Rectal smooth muscle tissue (tissue), 1 donor: ENCODE measurements around the gene SLC22A16.

Experiments used
- H3K27ac ChIP-seq: one replicate; pipeline ENCODE4 v1.7.0; 2013; ENCODE audit warnings: low read depth, low read length, inconsistent platforms
- H3K27me3 ChIP-seq: one replicate; pipeline ENCODE4 v1.7.0; 2013; ENCODE audit warnings: low read length; ENCODE audit not compliant: control insufficient read depth, insufficient read depth
- H3K36me3 ChIP-seq: one replicate; pipeline ENCODE4 v1.7.0; 2013; ENCODE audit warnings: low read length; ENCODE audit not compliant: control insufficient read depth, insufficient read depth
- H3K4me1 ChIP-seq: one replicate; pipeline ENCODE4 v1.7.0; 2013; ENCODE audit warnings: low read length; ENCODE audit not compliant: control insufficient read depth, insufficient read depth
- H3K4me3 ChIP-seq: one replicate; pipeline ENCODE4 v1.7.0; 2013; ENCODE audit warnings: low read length
- H3K9ac ChIP-seq: one replicate; pipeline ENCODE4 v1.7.0; 2013; ENCODE audit warnings: low read length

The SLC22A16 gene

DNA sequence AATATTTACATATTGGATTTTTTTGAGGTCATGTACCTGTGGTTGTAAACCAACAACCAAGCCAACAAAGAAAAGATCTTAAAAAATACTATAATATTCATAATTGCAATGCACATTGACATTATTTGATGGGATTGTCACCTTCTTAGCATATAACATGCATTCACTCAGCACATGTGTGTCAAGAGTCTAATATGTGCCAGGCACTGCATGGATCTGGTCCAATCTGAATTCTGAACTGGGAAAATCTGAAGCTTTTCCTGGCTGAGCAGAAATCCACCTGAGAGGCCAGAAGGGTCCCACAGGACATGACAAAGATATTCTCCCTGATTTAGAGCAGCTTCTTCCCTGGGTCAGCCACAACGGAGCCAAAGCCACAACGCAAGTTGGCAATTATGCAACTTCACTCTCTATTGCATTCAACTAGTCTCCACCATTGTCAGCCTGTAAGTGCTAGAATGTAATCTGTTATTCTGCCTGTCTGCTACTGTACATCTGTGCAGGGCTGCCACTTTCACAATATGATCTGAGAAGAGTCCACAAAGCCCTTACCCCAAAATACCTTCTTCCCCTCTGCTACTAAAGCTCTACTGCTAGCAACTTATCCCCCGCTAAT, 44.0 kb downstream of the SLC22A16 start:
- Histone ChIP-seq H3K4me1 (no peaks in the 10 kb centered on the region), H3K9ac (no peak overlapping the region), H3K27me3 (no peaks in the 10 kb centered on the region), H3K36me3 (no peaks in the 10 kb centered on the region), H3K4me3 (no peak overlapping the region), H3K27ac (no peak overlapping the region)

DNA sequence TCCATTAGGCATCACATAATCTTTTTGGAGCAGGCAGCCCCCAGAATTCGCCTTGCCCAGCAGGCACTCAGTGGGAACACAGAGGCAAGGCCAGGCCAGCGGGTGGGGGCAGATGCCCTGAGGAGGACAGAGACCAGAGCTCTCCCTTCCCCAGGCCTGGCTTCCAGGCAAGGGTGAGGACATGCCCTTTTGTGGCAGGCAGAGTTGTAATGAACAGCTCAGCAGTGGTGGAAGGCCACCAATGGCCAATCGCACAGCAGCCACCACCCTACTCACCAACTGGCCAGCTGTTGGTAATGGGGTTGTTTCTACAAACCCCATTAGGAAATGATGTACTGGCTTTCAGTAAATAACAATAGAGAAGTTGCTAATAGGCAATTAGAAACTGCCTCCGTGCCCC, 45.7 kb downstream of the SLC22A16 start:
- Histone ChIP-seq H3K36me3 (no peaks in the 10 kb centered on the region), H3K27me3 (no peaks in the 10 kb centered on the region), H3K4me3 (no peak overlapping the region), H3K4me1 (no peaks in the 10 kb centered on the region), H3K27ac (no peak overlapping the region), H3K9ac (no peak overlapping the region)

DNA sequence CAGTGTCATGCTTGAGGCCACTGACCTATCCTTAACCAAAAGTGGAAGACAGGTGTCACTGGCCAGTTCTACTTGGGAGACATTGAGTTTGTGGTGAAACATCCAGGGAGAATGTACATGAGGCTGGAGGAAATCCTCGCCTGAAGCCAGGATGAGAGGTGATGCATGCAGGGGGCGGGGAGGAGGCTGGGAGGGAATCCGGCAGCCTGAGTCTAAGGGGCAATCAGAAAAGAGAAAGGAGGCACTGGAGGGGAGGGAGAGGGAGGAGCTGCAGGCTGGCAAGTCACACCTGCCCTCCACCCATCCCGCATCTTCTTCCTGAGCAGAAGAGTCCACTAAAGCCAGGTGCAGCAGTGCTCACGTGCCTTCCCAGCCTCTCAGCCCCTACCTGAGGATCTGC, 46.2 kb downstream of the SLC22A16 start:
- Histone ChIP-seq H3K4me3 (no peak overlapping the region), H3K27me3 (no peaks in the 10 kb centered on the region), H3K4me1 (no peaks in the 10 kb centered on the region), H3K9ac (no peak overlapping the region), H3K36me3 (no peaks in the 10 kb centered on the region), H3K27ac (no peak overlapping the region)

DNA sequence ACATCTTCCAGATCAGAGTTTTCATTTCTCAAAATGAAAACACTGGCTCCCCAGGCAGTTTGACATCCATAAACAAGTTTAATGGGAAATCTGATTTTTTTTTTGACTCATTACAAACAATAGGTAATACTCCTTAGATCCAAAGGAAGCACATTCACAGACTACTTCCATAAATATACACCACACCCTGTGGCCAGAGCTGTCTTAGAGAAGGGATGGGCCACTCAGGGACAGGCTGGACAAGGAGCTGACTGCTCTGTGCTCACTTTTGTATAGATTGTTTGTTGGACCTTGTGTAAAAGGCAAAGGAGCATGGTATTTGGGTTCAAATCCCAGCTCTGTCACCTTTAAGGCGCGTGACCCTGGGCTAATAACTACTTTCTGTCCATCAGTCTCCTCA, 48.3 kb downstream of the SLC22A16 start:
- Histone ChIP-seq H3K4me1 (no peaks in the 10 kb centered on the region), H3K27me3 (no peaks in the 10 kb centered on the region)

DNA sequence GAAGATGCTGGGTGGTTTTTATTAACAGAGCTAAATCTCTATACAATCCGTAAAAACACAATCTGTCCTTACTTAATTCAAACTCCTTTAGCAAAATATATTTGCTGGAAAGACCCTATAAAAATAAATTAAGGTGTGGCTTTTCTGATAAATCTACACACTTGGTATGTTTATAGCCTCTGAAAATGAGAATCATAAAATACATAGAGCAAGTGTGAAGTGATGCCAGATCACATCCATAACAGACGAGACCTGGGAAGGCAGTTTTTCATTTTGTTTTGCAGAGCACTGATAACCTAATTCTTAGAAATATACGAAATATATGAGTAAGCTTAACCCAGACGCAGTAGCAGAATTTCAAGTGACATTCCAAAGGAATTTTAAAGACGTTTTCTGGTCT, 50.6 kb downstream of the SLC22A16 start:
- Histone ChIP-seq H3K27ac (no peak overlapping the region), H3K9ac (no peak overlapping the region), H3K27me3 (no peaks in the 10 kb centered on the region), H3K4me3 (no peak overlapping the region), H3K36me3 (no peaks in the 10 kb centered on the region), H3K4me1 (no peaks in the 10 kb centered on the region)

More for the DNA sequence above, 48.3 kb downstream of the SLC22A16 start:
- Histone ChIP-seq H3K27ac (no peak overlapping the region), H3K9ac (no peak overlapping the region), H3K36me3 (no peaks in the 10 kb centered on the region), H3K4me3 (no peak overlapping the region)

DNA sequence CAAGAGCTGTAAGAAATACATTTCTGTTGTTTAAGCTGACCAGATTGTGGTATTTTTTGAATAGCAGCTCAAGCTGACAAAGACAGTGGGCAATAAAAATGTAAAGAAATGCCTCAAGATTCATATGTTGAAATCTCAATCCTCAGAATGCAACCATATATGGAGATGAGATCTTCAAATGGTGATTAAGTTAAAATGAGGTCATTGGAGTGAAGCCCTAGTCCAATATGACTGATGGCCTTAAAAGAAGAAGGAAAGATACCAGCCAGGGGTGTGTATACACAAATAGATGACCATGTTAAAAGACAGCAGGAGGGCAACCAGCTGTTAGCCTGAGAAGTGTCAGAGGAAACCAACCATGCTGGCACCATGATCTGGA, 54.0 kb downstream of the SLC22A16 start:
- Histone ChIP-seq H3K9ac (no peak overlapping the region), H3K4me1 (no peaks in the 10 kb centered on the region), H3K4me3 (no peak overlapping the region), H3K27me3 (no peaks in the 10 kb centered on the region), H3K36me3 (no peaks in the 10 kb centered on the region), H3K27ac (no peak overlapping the region)

DNA sequence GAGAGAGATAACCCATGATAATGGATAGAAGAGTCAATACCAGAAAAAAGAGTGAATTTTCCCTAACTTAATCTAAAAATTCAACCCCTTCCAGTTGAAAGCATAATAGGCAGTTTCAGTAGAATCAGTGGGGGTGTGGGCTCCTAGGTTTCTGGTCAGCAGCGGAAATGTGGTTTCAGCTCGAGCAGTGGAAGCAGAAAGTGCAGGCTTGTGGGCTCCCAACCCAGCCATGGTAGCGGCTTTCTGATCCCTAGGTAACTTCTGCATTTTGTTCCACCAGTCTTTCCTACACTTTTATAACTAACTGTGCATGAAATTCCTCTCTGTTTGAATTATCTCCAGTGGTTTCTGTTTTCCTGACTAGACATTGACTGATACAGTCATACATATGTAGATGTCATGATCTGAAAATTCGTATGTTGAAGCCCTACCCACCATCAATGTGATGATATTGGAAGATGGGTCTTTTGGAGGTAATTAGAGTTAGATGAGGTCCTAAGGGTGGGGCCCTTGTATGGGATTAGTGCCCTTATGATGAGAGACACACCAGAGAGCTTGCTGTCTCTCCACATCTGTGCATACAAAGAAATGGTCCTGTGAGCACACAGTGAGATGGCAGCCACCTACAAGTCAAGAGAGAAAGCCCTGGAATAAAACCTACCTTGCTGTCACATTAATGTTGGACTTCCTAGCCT, 54.5 kb downstream of the SLC22A16 start:
- H3K4me1 ChIP-seq, result no peaks in the 10 kb centered on the region
- no peak overlapping the region for H3K4me3 ChIP-seq
- no peak overlapping the region for H3K27ac ChIP-seq
- no peaks in the 10 kb centered on the region for H3K36me3 ChIP-seq
- H3K9ac ChIP-seq, result no peak overlapping the region
- H3K27me3 ChIP-seq, result no peaks in the 10 kb centered on the region

DNA sequence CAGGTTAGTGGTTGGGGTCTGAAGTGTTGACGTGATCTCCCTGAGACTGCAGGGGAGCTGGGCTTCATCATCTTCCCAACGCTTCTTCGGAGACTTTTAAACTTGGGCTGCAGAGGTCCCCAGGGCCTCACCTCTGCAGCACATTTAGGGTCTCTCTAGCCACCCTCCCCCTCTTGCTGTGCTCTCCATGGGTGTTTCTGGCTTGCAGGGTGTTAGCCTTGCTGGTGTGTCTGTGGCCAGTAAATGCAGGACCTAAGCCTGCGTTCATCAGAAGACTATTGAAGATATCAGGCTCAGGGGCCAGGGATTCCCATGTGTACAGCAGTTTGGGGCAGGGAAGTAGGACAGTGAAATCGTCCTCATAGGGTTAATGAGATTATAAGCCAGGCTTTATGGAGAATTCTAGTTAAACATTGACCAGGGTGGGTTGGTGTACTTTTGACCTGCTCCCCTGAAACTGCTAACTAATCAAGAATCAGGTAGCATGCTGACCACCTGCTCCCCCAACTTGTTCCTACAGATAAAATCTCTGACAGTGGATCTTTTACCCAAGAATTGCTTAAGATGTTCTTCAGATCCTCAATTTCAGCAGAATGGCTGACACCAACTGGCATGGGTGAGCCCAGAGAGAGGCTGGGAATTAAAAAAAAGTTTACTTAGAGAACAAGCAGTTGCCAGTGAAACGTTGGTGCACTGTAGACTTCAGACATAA, 57.2 kb downstream of the SLC22A16 start:
- no peak overlapping the region for H3K27ac ChIP-seq
- H3K27me3 ChIP-seq, result no peaks in the 10 kb centered on the region
- H3K9ac ChIP-seq, result no peak overlapping the region

DNA sequence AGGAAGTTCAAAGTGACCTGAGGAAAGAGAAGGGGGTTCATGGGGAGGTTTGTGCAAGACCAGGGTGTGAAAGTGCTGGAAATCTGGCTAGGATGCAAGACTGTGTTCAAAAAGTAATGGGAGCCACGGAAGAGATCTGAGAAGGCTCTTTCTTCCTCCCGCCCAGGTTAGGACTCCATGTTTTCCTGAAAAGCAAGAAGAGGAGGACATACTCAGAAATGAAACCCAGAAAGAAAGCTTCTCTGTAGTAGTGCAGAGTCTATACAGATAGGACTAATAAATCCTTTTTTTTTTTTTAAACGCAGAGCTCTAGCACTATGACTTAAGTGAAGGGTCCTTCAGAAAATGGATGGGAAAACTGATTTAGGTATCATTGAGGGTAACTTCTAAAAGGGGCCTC, 57.8 kb downstream of the SLC22A16 start:
- Histone ChIP-seq H3K36me3 (no peaks in the 10 kb centered on the region), H3K27ac (no peak overlapping the region), H3K4me3 (no peak overlapping the region), H3K4me1 (peaks cover 6% of the 10 kb centered on the region), H3K27me3 (no peaks in the 10 kb centered on the region), H3K9ac (no peak overlapping the region)

More for the DNA sequence above, 57.2 kb downstream of the SLC22A16 start:
- Histone ChIP-seq H3K4me3 (no peak overlapping the region), H3K36me3 (no peaks in the 10 kb centered on the region), H3K4me1 (peaks cover 6% of the 10 kb centered on the region)

DNA sequence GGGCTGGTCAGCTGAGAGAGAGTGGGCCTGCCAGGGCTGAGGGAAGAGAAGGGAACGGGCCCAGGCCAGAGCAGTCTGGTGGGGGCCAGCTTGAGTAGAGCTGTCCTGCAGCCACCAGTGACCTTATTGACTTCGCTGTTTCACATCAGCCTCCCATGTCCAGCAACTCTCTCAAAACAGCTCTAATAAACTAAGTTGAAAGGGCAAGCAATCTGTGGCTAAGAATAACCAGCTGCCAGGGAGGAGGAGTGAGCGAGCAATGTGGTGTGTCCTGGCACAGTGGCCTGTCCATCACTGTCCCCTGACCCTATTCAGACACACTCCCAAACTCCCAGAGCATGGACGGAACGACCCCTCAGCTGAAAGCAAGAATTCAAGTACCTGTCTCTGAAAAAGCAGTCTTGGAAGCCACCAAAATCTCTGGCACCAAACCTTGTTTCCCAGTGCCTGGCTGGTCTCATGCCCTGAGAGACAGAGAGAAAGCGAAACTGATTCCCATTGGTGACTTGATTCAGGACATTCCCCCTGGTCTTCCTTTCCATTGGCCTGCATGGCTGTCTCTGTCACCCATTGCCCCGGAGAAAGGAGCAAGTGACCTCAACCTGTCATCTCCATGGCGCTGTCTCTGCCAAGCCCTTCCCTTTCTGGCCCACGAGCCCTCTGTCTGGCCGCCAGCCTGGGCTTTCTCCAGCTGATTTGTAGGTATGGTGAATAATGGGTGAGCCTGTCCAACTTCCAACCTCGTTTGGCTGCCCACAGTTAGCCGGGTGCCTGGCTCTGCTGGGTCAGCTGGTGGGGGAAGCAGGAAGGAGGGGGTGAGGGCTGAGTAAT, 61.1 kb downstream of the SLC22A16 start, which contains the start of gene DDO:
Gene DDO (minus strand): TSS at position 490 of the 831 bp plus-strand sequence. CDS start 2,113 bp downstream, outside the sequence.
- H3K4me1 ChIP-seq, result peaks cover 6% of the 10 kb centered on the region
- H3K4me3 ChIP-seq, result peak within 1 kb of the TSS; percentile 58
- H3K9ac ChIP-seq, result no peak within 1 kb of the TSS
- H3K36me3 ChIP-seq, result no peaks in the 10 kb centered on the region
- H3K27me3 ChIP-seq, result no peaks in the 10 kb centered on the region
- H3K27ac ChIP-seq, result peak within 1 kb of the TSS; percentile 85

DNA sequence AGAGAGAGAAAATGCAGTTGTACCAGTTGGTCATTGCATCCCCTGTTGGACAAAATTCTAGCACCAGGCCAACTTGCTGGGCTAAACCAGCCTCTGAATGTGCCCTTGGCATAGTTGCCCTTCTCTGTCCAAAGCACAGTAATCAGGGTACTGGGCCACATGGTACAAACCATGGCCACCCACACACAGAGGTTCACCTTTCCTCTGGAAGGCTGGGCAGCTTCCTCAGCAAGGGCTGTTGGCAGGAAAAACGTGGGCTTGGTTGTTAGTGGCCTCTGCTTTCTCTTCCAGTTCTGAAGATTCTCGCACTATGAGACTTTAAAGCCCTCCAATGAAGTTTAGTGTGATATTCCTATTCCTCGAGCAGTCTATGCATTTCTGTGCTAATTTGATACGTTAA, 61.7 kb downstream of the SLC22A16 start:
- Histone ChIP-seq H3K27me3 (no peaks in the 10 kb centered on the region), H3K27ac (peak overlapping the region; percentile 85), H3K9ac (no peak overlapping the region), H3K4me1 (peaks cover 6% of the 10 kb centered on the region), H3K4me3 (peak overlapping the region; percentile 58), H3K36me3 (no peaks in the 10 kb centered on the region)

DNA sequence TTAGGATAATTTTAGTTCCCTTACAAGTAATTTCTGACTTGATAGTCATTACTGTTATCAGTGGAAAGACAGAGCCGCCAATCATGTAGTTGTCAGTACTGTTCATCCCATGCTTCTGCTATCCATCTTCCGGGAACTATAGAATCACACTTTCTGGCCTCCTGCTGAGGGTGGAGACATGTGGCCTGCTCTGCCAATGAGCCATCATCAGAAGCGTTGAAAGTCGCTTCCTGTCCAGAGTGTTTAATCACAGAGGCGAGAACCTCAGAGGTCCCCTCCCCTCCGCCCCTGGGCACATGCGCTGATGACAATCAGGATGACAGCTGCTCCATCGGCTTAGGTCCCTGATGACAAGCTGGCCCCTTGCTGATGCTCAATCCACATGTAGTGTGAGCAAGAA, 64.1 kb downstream of the SLC22A16 start:
- Histone ChIP-seq H3K4me1 (peaks cover 6% of the 10 kb centered on the region), H3K36me3 (no peaks in the 10 kb centered on the region), H3K4me3 (no peak overlapping the region), H3K27ac (no peak overlapping the region), H3K9ac (no peak overlapping the region), H3K27me3 (no peaks in the 10 kb centered on the region)
